HepG2 (cell line): ENCODE results near the gene TNNI3K. TPM values are rescaled to one million over a fixed set of nuclear protein-coding genes. Genes with fewer than 3 reads are reported as not detected.

Source experiments
- ATAC-seq: fragments of 200-7000 bp; cut with Tn5 transposase; 3 replicates; pipeline ENCODE4 v1.9.1; 2020; ENCODE audit warnings: mild to moderate bottlenecking, moderate library complexity
- BruUV-seq: library from RNA; stranded (reverse); fragments of 400-500 nt; replicated peaks from 2 replicates; lab custom pipeline; 2021; lab: Mats Ljungman, UMichigan
- CTCF ChIA-PET: fragments of 300-600 bp; formaldehyde crosslinking; extraction: SDS; loops from one replicate; lab custom pipeline; 2021; ENCODE audit warnings: low total read pairs, inconsistent platforms, low intra/inter-chr PET ratio; lab: Yijun Ruan, JAX
- POLR2A ChIA-PET: fragments of 350-600 bp; sonication (Branson Sonifier 250); formaldehyde crosslinking; loops from one replicate; lab custom pipeline; 2020; ENCODE audit warnings: antibody characterized with exemption, inconsistent platforms; lab: Yijun Ruan, JAX
- DNase-seq: peaks from one replicate; pipeline ENCODE4 v3.0.0-alpha.2; 2015; ENCODE audit warnings: low spot score
- FAIRE-seq: peaks from 3 replicates; lab custom pipeline; 2011; peaks lifted over from hg19 to GRCh38; lab: Jason Lieb, UNC
- H2AFZ ChIP-seq: one replicate; pipeline ENCODE4 v1.6.1; 2011; ENCODE audit warnings: low read length, inconsistent platforms
- H3K27ac ChIP-seq: fragments of 300-600 bp; 3 replicates; pipeline ENCODE4 v1.8.0; 2011; ENCODE audit warnings: mixed run types, mild to moderate bottlenecking, mixed read lengths, low read length, inconsistent platforms; ENCODE audit not compliant: insufficient read depth; ENCODE audit errors: extremely low read length
- H3K27me3 ChIP-seq, 2 experiments: fragments of 200-600 bp in 1 of 2; 2 replicates in 1 of 2; 3 replicates in 1 of 2; pipeline versions ENCODE4 v1.6.0 to v1.8.0; 2011; ENCODE audit warnings: low read length in 2 of 2, mild to moderate bottlenecking in 2 of 2, moderate library complexity in 2 of 2, inconsistent platforms in 1 of 2; ENCODE audit not compliant: insufficient read depth in 2 of 2, control insufficient read depth in 1 of 2
- H3K36me3 ChIP-seq, 2 experiments: fragments of 200-600 bp in 1 of 2; replicated peaks in 1 of 2; 2 replicates in 1 of 2; 3 replicates in 1 of 2; pipeline versions ENCODE4 v1.5.1 to v1.8.0; 2011; ENCODE audit warnings: low read length in 2 of 2, inconsistent platforms in 1 of 2; ENCODE audit not compliant: insufficient read depth in 2 of 2, control insufficient read depth in 1 of 2
- H3K4me1 ChIP-seq: 2 replicates; pipeline ENCODE4 v1.5.1; 2012; ENCODE audit warnings: low read length, inconsistent platforms; ENCODE audit not compliant: insufficient read depth
- H3K4me2 ChIP-seq: 2 replicates; pipeline ENCODE4 v1.6.0; 2011; ENCODE audit warnings: low read depth, low read length, inconsistent platforms
- H3K4me3 ChIP-seq, 3 experiments: fragments of 200-600 bp in 1 of 3; sonication (generic), shearing (Covaris generic) in 1 of 3; replicated peaks in 1 of 3; 2 replicates each; pipeline ENCODE4 v1.5.1; 2011 to 2016; ENCODE audit warnings: low read length in 3 of 3, inconsistent platforms in 2 of 3, low read depth in 2 of 3, mild to moderate bottlenecking in 2 of 3, control low read depth in 1 of 3, mixed read lengths in 1 of 3; ENCODE audit not compliant: insufficient read depth in 1 of 3
- H3K79me2 ChIP-seq: one replicate; pipeline ENCODE4 v1.6.1; 2011; ENCODE audit warnings: low read length, inconsistent platforms; ENCODE audit not compliant: insufficient read depth
- H3K9ac ChIP-seq: 2 replicates; pipeline ENCODE4 v1.6.0; 2011; ENCODE audit warnings: mild to moderate bottlenecking, low read depth, low read length, inconsistent platforms; ENCODE audit not compliant: insufficient read depth
- H3K9me3 ChIP-seq: 2 replicates; pipeline ENCODE4 v1.5.1; 2012; ENCODE audit warnings: mild to moderate bottlenecking, low read length
- H4K20me1 ChIP-seq: 2 replicates; pipeline ENCODE4 v1.6.0; 2011; ENCODE audit warnings: inconsistent platforms, mild to moderate bottlenecking, low read length, moderate library complexity; ENCODE audit not compliant: insufficient read depth
- HNF4G ChIP-seq, 2 experiments: sonication (generic) in 1 of 2; formaldehyde crosslinking in 1 of 2; IDR thresholded peaks; 2 replicates each; pipeline versions ENCODE4 v1.4.0 to v1.6.1; 2011 to 2020; ENCODE audit warnings: borderline replicate concordance in 2 of 2, low read depth in 2 of 2, mild to moderate bottlenecking in 2 of 2, low read length in 1 of 2, missing genetic modification reagents in 1 of 2, moderate library complexity in 1 of 2
- HOXA9 ChIP-seq: sonication (generic); formaldehyde crosslinking; IDR thresholded peaks from 2 replicates; pipeline ENCODE4 v1.8.1; 2022; ENCODE audit warnings: missing genetic modification reagents, mild to moderate bottlenecking, moderate library complexity, borderline replicate concordance
- KLF6 ChIP-seq: IDR thresholded peaks from 2 replicates; pipeline ENCODE4 v1.8.0; 2016; ENCODE audit warnings: missing biosample characterization, missing genetic modification reagents
- NFYC ChIP-seq: IDR thresholded peaks from 2 replicates; pipeline ENCODE4 v1.6.1; 2016; ENCODE audit warnings: missing genetic modification reagents, missing compliant biosample characterization
- PTBP1 ChIP-seq: fragments of 200-400 bp; formaldehyde crosslinking; IDR thresholded peaks from 2 replicates; pipeline ENCODE4 v1.6.1; 2018; ENCODE audit warnings: low read length, low read depth; ENCODE audit not compliant: poor library complexity, severe bottlenecking
- RBAK ChIP-seq: sonication (generic); formaldehyde crosslinking; IDR thresholded peaks from 2 replicates; pipeline ENCODE4 v1.5.1; 2020; ENCODE audit warnings: mild to moderate bottlenecking, missing genetic modification reagents
- ZFYVE20 ChIP-seq: sonication (generic); formaldehyde crosslinking; IDR thresholded peaks from 2 replicates; pipeline ENCODE4 v1.8.0; 2023; ENCODE audit warnings: low read depth, mild to moderate bottlenecking, moderate library complexity, missing genetic modification reagents, borderline replicate concordance
- ZNF224 ChIP-seq: sonication (generic); formaldehyde crosslinking; IDR thresholded peaks from 2 replicates; pipeline ENCODE4 v1.5.0; 2020; ENCODE audit warnings: mild to moderate bottlenecking, missing genetic modification reagents
- ZNF24 ChIP-seq: fragments of 450-650 bp; IDR thresholded peaks from 2 replicates; pipeline ENCODE4 v1.6.1; 2017; ENCODE audit warnings: antibody characterized with exemption, mild to moderate bottlenecking
- ZNF292 ChIP-seq: sonication (generic); formaldehyde crosslinking; IDR thresholded peaks from 2 replicates; pipeline ENCODE4 v1.8.1; 2022; ENCODE audit warnings: mild to moderate bottlenecking, low read depth, missing genetic modification reagents, borderline replicate concordance
- ZNF326 ChIP-seq: sonication (generic); formaldehyde crosslinking; IDR thresholded peaks from 2 replicates; pipeline ENCODE4 v1.4.0; 2020; ENCODE audit warnings: missing genetic modification reagents, borderline replicate concordance
- ZNF337 ChIP-seq: sonication (generic); formaldehyde crosslinking; IDR thresholded peaks from 2 replicates; pipeline ENCODE4 v1.5.1; 2020; ENCODE audit warnings: missing genetic modification reagents, low read depth, mild to moderate bottlenecking, borderline replicate concordance
- ZNF839 ChIP-seq: sonication (generic); formaldehyde crosslinking; IDR thresholded peaks from 2 replicates; pipeline ENCODE4 v1.4.0; 2020; ENCODE audit warnings: missing genetic modification reagents, mild to moderate bottlenecking, borderline replicate concordance
- WGBS: methylation state at CpG from one replicate; pipeline ENCODE4 v1.1.6; 2017; ENCODE audit warnings: low lambda C conversion rate; 5-methylcytosine and 5-hydroxymethylcytosine counted together
- in situ Hi-C: cut with HindIII; loops from 2 replicates; pipeline ENCODE4 v1.10.0; 2017; ENCODE audit warnings: low pct_unique_long_range_greater_than_20kb; ENCODE audit not compliant: extremely low pct_ligation_motif_present
- intact Hi-C: fragments of 100-400 bp; cut with micrococcal nuclease; formaldehyde crosslinking; loops from one replicate; pipeline ENCODE4 v1.10.0; 2022; ENCODE audit not compliant: unreplicated experiment
- polyA plus RNA-seq, 8 experiments: library from polyadenylated mRNA; depleted of rRNA in 3 of 8; stranded (reverse) in 7 of 8; unstranded in 1 of 8; fragments of >200 nt; fragmentation: Illumina TruSeq in 4 of 8; extraction: Trizol in 4 of 8; gene quantifications; 2 replicates each; pipeline versions ENCODE4 v1.2.1 to v1.2.3, GENCODE V29; 2011 to 2016; ENCODE audit warnings: low read depth in 4 of 8, missing spikeins in 1 of 8, mixed read lengths in 1 of 8; ENCODE audit not compliant: insufficient read depth in 1 of 8
- total RNA-seq, 5 experiments: library from RNA; depleted of rRNA; stranded (reverse); fragments of >200 nt; fragmentation: Illumina TruSeq; extraction: Trizol; gene quantifications; 2 replicates each; pipeline ENCODE4 v1.2.3, GENCODE V29; 2016; ENCODE audit warnings: low read depth in 1 of 5
- TF ChIP-seq, protein P1 (sequence below): sonication (generic); formaldehyde crosslinking; IDR thresholded peaks from 2 replicates; pipeline ENCODE4 v1.4.0; 2020; ENCODE audit warnings: mild to moderate bottlenecking, low read depth, missing genetic modification reagents
- TF ChIP-seq, protein P2 (sequence below): sonication (generic); formaldehyde crosslinking; IDR thresholded peaks from 2 replicates; pipeline ENCODE4 v1.8.0; 2022; ENCODE audit warnings: mild to moderate bottlenecking, missing genetic modification reagents, borderline replicate concordance
- TF ChIP-seq, protein P3 (sequence below): sonication (generic); formaldehyde crosslinking; IDR thresholded peaks from 2 replicates; pipeline ENCODE4 v1.5.0; 2020; ENCODE audit warnings: missing genetic modification reagents

TNNI3K gene
- total and polyA plus RNA-seq, 2 of the 13 experiments (the other 11 are each of a cell fraction or from before 2014, with no cell fraction given): 1.1 TPM; not detected in 1

DNA sequence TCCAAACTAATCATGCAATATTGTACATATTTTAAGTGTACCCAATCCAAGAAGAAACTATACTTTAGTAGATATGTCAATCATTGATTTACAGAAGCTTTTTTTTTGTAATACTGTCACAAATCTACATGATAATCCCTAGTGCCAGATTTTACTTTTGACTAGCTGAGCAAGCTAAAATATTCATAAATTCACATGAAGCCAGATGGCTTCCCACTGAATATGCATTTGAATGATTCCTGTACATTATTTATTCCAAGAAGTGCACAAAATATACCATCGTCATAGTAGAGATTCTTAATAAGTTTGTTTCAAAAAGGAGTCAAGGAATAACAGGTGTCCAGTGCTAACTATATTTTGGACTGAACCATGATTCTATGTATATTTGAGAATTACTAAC lies 20.0 kb upstream of the TNNI3K start:
- no peak overlapping the region for H3K4me3 ChIP-seq
- POLR2A ChIA-PET: interaction anchor here (1.3 kb wide), 1 partner anchor 17 kb away, joined by 3 read pairs; the partner anchor contains the start of genes FPGT and LRRIQ3

DNA sequence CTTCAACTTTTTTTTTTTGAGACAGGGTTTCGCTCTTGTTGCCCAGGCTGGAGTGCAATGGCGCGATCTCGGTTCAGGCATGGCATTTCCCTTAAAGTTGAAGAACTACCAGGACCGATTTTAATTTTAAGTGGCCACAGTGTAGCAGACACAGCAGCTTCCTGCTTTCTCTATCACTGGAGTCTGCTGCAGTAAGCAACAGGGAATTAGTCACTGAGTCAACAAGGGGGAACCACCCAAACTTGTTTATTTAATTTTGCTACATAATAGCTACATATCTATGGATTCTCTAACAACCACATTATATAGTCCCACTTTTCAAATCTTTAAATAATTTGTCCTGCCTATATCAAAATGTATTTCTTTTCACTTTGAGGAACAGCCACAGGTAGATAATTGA lies 12.5 kb upstream of the TNNI3K start:
- H3K36me3 ChIP-seq: no peaks in the 10 kb centered on the region
- POLR2A ChIA-PET: no interaction called here
- in situ Hi-C loops: no loop called here
- H3K27me3 ChIP-seq: no peaks in the 10 kb centered on the region
- H3K79me2 ChIP-seq: no peaks in the 10 kb centered on the region
- intact Hi-C loops: no loop called here
- FAIRE-seq: no peak
- no peak overlapping the region for H2AFZ ChIP-seq
- no peaks in the 10 kb centered on the region for H4K20me1 ChIP-seq
- no peak overlapping the region for H3K27ac ChIP-seq
- no peak overlapping the region for H3K4me2 ChIP-seq
- no peak for ATAC-seq
- no TSS peak for BruUV-seq
- CTCF ChIA-PET: no interaction called here
- no peak overlapping the region for H3K4me3 ChIP-seq
- WGBS: 69% methylated on average over 5 of the region's 5 CpGs
- H3K9ac ChIP-seq: no peak overlapping the region
- DNase-seq: no peak
- no peaks in the 10 kb centered on the region for H3K9me3 ChIP-seq
- H3K4me1 ChIP-seq: no peaks in the 10 kb centered on the region
- no peak for TF ChIP-seq ZNF326 (CRISPR knock-in tag)
- TF ChIP-seq NFYC (CRISPR knock-in tag): no peak
- TF ChIP-seq ZNF224 (CRISPR knock-in tag): no peak
- TF ChIP-seq HNF4G (IDR thresholded peaks at IDR 0.05; ENCODE audit: borderline replicate concordance, low read depth, low read length): no peak
- TF ChIP-seq HNF4G (CRISPR knock-in tag; IDR thresholded peaks at IDR 0.05; ENCODE audit: borderline replicate concordance, low read depth): no peak
- TF ChIP-seq, protein P1, sequence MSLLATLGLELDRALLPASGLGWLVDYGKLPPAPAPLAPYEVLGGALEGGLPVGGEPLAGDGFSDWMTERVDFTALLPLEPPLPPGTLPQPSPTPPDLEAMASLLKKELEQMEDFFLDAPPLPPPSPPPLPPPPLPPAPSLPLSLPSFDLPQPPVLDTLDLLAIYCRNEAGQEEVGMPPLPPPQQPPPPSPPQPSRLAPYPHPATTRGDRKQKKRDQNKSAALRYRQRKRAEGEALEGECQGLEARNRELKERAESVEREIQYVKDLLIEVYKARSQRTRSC (CRISPR knock-in tag): no peak
- no peak for TF ChIP-seq KLF6
- TF ChIP-seq ZNF337 (CRISPR knock-in tag): no peak
- no peak for TF ChIP-seq PTBP1
- no peak for TF ChIP-seq ZNF24
- no peak for TF ChIP-seq RBAK (CRISPR knock-in tag)
- TF ChIP-seq, protein P2, sequence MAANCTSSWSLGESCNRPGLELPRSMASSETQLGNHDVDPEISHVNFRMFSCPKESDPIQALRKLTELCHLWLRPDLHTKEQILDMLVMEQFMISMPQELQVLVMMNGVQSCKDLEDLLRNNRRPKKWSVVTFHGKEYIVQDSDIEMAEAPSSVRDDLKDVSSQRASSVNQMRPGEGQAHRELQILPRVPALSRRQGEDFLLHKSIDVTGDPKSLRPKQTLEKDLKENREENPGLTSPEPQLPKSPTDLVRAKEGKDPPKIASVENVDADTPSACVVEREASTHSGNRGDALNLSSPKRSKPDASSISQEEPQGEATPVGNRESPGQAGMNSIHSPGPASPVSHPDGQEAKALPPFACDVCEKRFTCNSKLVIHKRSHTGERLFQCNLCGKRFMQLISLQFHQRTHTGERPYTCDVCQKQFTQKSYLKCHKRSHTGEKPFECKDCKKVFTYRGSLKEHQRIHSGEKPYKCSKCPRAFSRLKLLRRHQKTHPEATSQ: no peak
- TF ChIP-seq ZFYVE20 (CRISPR knock-in tag): no peak
- TF ChIP-seq, protein P3, sequence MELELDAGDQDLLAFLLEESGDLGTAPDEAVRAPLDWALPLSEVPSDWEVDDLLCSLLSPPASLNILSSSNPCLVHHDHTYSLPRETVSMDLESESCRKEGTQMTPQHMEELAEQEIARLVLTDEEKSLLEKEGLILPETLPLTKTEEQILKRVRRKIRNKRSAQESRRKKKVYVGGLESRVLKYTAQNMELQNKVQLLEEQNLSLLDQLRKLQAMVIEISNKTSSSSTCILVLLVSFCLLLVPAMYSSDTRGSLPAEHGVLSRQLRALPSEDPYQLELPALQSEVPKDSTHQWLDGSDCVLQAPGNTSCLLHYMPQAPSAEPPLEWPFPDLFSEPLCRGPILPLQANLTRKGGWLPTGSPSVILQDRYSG (CRISPR knock-in tag): no peak
- no peak for TF ChIP-seq ZNF839

More for the DNA sequence above, 20.0 kb upstream of the TNNI3K start:
- no peak for DNase-seq
- no peak overlapping the region for H3K4me2 ChIP-seq
- 25% methylated on average over 1 of the region's 1 CpG for WGBS
- H3K27ac ChIP-seq: no peak overlapping the region
- no peaks in the 10 kb centered on the region for H3K79me2 ChIP-seq
- TF ChIP-seq HOXA9 (no peak), ZNF292 (CRISPR knock-in tag) (no peak)
- in situ Hi-C loops: no loop called here
- no peak overlapping the region for H2AFZ ChIP-seq
- no peaks in the 10 kb centered on the region for H3K27me3 ChIP-seq
- ATAC-seq: no peak
- CTCF ChIA-PET: no interaction called here
- no peak overlapping the region for H3K9ac ChIP-seq
- FAIRE-seq: no peak
- no peaks in the 10 kb centered on the region for H3K9me3 ChIP-seq
- intact Hi-C loops: no loop called here
- H4K20me1 ChIP-seq: no peaks in the 10 kb centered on the region
- no peaks in the 10 kb centered on the region for H3K36me3 ChIP-seq
- no peaks in the 10 kb centered on the region for H3K4me1 ChIP-seq
- no TSS peak for BruUV-seq
